GM08714 (cell line): ENCODE results near the gene NBEA.
A peak's percentile ranks its signal among the peaks of the same experiment; 100 is the strongest.
"Not testable (repeated sequence)": the region's sequence is repeated elsewhere in the genome, so short reads cannot be mapped to it uniquely, and the experiment has no call there.

Source experiments
- H3K4me3 ChIP-seq: fragments of 200-500 bp; sonication (Bioruptor generic); 2 replicates; pipeline ENCODE4 v1.5.1; 2014; ENCODE audit warnings: mild to moderate bottlenecking, low read length, inconsistent platforms
- ZNF274 ChIP-seq: IDR thresholded peaks from 2 replicates; pipeline ENCODE4 v1.6.1; 2012; ENCODE audit warnings: mild to moderate bottlenecking, low read depth, low read length

NBEA gene

DNA sequence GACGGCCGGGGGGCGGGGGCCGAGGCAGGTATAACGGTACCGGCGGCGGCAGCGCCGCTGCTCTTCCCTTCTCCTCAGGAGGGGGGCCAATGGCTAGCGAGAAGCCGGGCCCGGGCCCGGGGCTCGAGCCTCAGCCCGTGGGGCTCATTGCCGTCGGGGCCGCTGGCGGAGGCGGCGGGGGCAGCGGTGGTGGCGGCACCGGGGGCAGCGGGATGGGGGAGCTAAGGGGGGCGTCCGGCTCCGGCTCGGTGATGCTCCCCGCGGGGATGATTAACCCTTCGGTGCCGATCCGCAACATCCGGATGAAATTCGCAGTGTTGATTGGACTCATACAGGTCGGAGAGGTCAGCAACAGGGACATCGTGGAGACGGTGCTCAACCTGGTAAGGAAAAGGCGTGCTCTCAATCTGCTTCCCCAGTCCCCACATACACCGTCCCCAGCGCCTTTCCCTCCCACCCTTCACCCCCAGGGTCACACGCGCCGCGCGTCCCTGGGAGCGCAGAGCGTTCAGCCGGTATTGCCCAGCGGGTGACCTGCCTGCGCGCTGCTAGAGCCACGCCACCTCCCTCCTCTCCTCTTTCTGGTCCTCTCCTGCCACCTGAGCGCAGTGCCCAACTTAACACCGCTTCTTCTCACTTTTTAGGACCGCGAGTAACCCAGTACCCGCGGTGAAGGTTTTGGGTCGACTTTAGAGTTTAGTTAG is 814 bp downstream of the NBEA start:
- TF ChIP-seq ZNF274 = no peak
- H3K4me3 ChIP-seq = peak overlapping the region; percentile 87

- H3K4me3 ChIP-seq = peak overlapping the region; percentile 87
- no peak for TF ChIP-seq ZNF274
Measured at GRCh38 chr13:34943436-34944273, 1.6 kb downstream of the NBEA start.

DNA sequence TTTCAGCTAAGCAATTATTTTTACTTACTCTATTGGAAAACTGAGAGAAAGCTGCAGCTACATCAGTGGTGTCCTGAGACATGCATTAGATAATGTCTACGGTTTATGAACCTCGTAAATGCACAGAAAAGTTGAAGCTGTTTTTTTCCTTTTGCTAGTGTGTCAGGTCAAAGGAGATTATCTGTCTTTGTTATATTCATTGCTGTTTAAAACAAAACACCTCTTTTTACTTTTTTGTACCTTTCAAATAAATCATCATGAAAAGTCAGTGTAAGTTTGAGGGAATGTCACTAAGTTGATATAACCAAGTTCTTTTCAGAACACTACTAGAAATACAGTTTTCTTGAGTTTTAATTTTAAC is 2.2 kb downstream of the NBEA start:
- no peak for TF ChIP-seq ZNF274
- no peak overlapping the region; the same call in 1 of the 2 replicates for H3K4me3 ChIP-seq

DNA sequence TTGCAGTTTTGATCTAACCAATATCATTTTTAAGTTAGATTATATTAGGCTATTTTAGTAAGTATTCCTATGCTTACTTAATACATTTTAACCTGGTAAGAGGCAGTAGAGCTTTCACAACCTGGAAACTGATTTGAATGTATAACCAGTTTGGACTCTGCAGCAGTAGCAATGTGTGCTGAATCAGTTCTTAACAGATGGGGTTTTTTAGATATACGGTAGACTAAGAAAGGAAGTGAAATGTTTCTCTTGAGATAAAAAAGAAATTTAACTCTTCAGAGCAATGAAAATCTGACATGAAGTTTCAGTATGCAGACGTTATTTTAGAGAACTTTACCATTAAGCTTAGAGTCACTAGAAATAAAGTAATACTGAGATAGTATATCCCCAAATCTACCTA is 2.7 kb downstream of the NBEA start:
- no peak overlapping the region; the same call in 1 of the 2 replicates for H3K4me3 ChIP-seq

GRCh38 chr13:34951528-34951927 is 9.5 kb downstream of the NBEA start:
- TF ChIP-seq ZNF274 = no peak

More for the DNA sequence above, 2.7 kb downstream of the NBEA start:
- TF ChIP-seq ZNF274 = no peak

DNA sequence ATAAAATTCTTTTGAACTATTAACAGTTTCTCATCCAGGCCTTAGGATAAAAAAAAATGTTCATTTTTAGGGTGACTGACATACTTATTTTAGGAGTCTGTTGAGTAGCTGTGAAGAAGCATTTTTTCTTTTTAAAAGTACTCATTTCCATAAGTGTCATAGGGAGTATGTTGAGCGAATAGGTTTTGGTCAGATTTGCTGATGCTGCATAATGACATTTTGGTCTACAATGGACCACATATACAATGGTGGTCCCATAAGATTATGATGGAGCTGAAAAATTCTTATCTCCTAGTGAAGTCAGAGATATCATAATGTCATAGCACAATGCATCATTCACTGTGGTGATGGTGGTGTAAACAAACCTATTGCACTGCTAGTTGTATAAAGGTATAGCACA is 17.4 kb downstream of the NBEA start:
- TF ChIP-seq ZNF274 = no peak

More at GRCh38 chr13:34951528-34951927, 9.5 kb downstream of the NBEA start:
- no peak overlapping the region for H3K4me3 ChIP-seq

GRCh38 chr13:34964558-34964957 is 22.5 kb downstream of the NBEA start:
- TF ChIP-seq ZNF274 = no peak
- H3K4me3 ChIP-seq = no peak overlapping the region

More for the DNA sequence above, 17.4 kb downstream of the NBEA start:
- H3K4me3 ChIP-seq = no peak overlapping the region

DNA sequence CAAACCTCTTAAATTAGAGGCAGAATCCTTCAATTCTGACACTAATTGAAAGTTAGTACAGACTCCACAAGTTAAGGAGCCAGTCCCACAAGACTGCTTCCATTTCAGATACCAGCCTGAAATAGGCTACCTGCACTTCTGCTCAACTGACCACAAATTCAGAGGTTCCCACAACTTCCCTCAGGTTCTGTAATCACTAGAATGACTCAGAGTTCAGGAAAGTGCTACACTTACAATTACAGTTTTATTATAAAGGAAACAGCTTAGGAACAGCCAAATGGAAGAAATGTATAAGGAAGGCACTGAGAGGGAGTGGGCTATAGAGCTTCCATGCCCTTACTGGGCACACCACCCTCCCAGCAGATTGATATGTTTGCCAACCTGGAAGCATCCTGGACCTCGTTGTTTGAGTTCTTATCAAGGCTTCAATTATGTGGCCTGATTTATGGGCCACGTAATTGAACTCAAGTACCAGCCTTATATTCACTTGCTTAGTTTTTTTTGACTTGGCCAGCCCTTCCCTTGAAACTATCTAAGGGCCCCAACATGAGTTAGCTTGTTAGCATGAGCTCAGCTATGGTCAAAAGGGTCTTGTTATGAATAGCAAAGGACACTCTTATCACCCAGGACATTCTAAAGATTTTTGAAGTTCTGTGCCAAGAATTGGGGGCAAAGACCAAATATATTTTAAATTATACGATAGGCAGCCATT is 25.9 kb downstream of the NBEA start:
- no peak for TF ChIP-seq ZNF274
- H3K4me3 ChIP-seq = no peak overlapping the region

DNA sequence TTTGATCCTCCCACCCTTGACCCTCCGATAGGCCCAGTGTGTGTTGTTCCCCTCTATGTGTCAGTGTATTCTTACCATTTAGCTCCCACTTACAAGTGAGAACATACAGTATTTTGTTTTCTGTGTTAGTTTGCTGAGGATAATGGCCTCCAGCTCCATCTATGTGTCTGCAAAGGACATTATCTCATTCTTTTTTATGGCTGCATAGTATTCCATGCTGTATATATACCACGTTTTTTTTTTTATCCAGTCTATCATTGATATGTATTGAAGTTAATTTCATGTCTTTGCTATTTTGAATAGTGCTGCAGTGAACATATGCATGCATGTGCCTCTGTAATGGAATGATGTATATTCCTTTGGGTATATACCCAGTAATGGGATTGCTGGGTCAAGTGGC is 27.5 kb downstream of the NBEA start:
- H3K4me3 ChIP-seq = not testable (repeated sequence)

DNA sequence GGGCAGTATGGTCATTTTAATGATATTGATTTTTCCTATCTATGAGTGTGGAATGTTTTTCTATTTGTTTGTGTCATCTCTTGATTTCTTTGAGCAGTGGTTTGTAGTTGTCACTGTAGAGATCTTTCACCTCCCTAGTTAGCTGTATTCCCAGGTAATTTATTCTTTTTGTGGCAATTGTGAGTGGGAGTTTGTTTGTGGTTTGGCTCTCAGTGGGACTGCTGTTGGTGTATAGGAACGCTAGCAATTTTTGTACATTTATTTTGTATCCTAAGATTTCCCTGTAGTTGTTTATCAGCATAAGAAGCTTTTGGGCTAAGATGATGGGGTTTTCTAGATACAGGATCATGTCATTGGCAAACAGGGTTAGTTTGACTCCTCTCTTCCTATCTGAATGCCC is 28.9 kb downstream of the NBEA start:
- H3K4me3 ChIP-seq = no peak overlapping the region
- no peak for TF ChIP-seq ZNF274

- no peak for TF ChIP-seq ZNF274
- H3K4me3 ChIP-seq = no peak overlapping the region
Measured at GRCh38 chr13:34971473-34971872, 29.4 kb downstream of the NBEA start.

- H3K4me3 ChIP-seq = not testable (repeated sequence)
Measured at GRCh38 chr13:34985199-34985598, 43.1 kb downstream of the NBEA start.

DNA sequence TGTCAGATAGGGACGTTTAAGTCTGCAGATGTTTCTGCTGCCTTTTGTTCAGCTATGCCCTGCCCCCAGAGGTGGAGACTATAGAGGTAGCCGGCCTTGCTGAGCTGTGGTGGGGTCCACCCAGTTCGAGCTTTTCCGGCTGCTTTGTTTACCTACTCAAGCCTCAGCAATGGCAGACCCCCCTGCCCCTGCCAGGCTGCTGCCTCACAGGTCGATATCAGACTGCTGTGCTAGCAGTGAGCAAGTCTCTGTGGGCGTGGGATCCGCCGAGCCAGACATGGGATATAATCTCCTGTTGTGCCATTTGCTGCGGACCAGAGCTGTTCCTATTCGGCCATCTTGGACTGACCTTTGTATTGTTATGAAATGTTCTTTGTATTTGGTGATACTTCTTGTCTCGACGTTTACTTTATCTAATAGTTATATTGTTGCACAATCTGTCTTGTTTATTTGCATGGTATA is 46.3 kb downstream of the NBEA start:
- H3K4me3 ChIP-seq = no peak overlapping the region
- TF ChIP-seq ZNF274 = no peak

GRCh38 chr13:34990399-34991214 is 48.5 kb downstream of the NBEA start:
- TF ChIP-seq ZNF274 = no peak
- H3K4me3 ChIP-seq = no peak overlapping the region

GRCh38 chr13:34993470-34993869 is 51.4 kb downstream of the NBEA start:
- TF ChIP-seq ZNF274 = no peak

GRCh38 chr13:35003734-35004133 is 61.7 kb downstream of the NBEA start:
- H3K4me3 ChIP-seq = not testable (repeated sequence)

More at GRCh38 chr13:34993470-34993869, 51.4 kb downstream of the NBEA start:
- H3K4me3 ChIP-seq = no peak overlapping the region
